Smooth muscle cell (in vitro differentiated cells): ENCODE data around the gene TTYH1. TPM values are rescaled to one million over a fixed set of nuclear protein-coding genes. Genes with fewer than 3 reads are reported as not detected.

Experiments used
- polyA plus RNA-seq: library from polyadenylated mRNA; unstranded; fragments of >200 nt; fragmentation: Nextera tagmentation; extraction: Ambion mirVana; gene quantifications from 2 replicates; pipeline ENCODE4 v1.2.1, GENCODE V29; 2016
- small RNA-seq: library from RNA; depleted of rRNA; stranded (forward); fragments of <200 nt; gene quantifications from one replicate; pipeline ENCODE3, GENCODE V24; 2014
- total RNA-seq: library from RNA; depleted of rRNA; stranded (reverse); fragments of >200 nt; gene quantifications from 2 replicates; pipeline ENCODE4 v1.2.3, GENCODE V29; 2014

The TTYH1 gene
- total and polyA plus RNA-seq, 2 experiments from 2014 or later: 0.40 to 0.65 TPM

Small RNAs within 50 kb of the gene (small RNA-seq; reads per million reads assigned to genes)
- 0.16 reads per million for gene AC245884.3

Other genes with a start within 250 kb of the TTYH1 start
- 5.9 and 7.3 TPM in 2 replicates for gene TMC4, start 242.3 kb upstream of the TTYH1 start, total RNA-seq
- 6.7 and 28.0 TPM in 2 replicates for gene TMC4, start 242.3 kb upstream of the TTYH1 start, polyA plus RNA-seq
- 76.8 and 110 TPM in 2 replicates for gene MBOAT7, start 225.9 kb upstream of the TTYH1 start, total RNA-seq
- gene MBOAT7, start 225.9 kb upstream of the TTYH1 start, polyA plus RNA-seq: 106 and 195 TPM in 2 replicates
- 45.8 and 53.7 TPM in 2 replicates for gene TSEN34, start 224.2 kb upstream of the TTYH1 start, total RNA-seq
- 79.5 and 91.7 TPM in 2 replicates for gene TSEN34, start 224.2 kb upstream of the TTYH1 start, polyA plus RNA-seq
- gene RPS9, start 214.6 kb upstream of the TTYH1 start, total RNA-seq: 1,047 and 1,149 TPM in 2 replicates
- gene RPS9, start 214.6 kb upstream of the TTYH1 start, polyA plus RNA-seq: 347 and 352 TPM in 2 replicates
- not detected in 2 replicates for gene LILRB3, start 192.5 kb upstream of the TTYH1 start, total RNA-seq
- 0.06 and 0.70 TPM in 2 replicates for gene LILRB3, start 192.5 kb upstream of the TTYH1 start, polyA plus RNA-seq
- gene LILRA6, start 172.7 kb upstream of the TTYH1 start, total RNA-seq: not detected in 2 replicates
- gene LILRA6, start 172.7 kb upstream of the TTYH1 start, polyA plus RNA-seq: not detected in 2 replicates
- not detected in 2 replicates for gene LILRB5, start 158.2 kb upstream of the TTYH1 start, total RNA-seq
- gene LILRB5, start 158.2 kb upstream of the TTYH1 start, polyA plus RNA-seq: not detected in 2 replicates
- gene LILRB2, start 134.4 kb upstream of the TTYH1 start, total RNA-seq: not detected in 2 replicates
- not detected in 2 replicates for gene LILRB2, start 134.4 kb upstream of the TTYH1 start, polyA plus RNA-seq
- gene LILRA5, start 102.3 kb upstream of the TTYH1 start, total RNA-seq: not detected in 2 replicates
- gene LILRA5, start 102.3 kb upstream of the TTYH1 start, polyA plus RNA-seq: not detected in 2 replicates
- gene LILRA4, start 76.3 kb upstream of the TTYH1 start, total RNA-seq: not detected in 2 replicates
- gene LILRA4, start 76.3 kb upstream of the TTYH1 start, polyA plus RNA-seq: not detected in 2 replicates
- not detected in 2 replicates for gene LAIR1, start 50.5 kb upstream of the TTYH1 start, total RNA-seq
- gene LAIR1, start 50.5 kb upstream of the TTYH1 start, polyA plus RNA-seq: not detected in 2 replicates
- 32.9 and 39.2 TPM in 2 replicates for gene LENG8, start 33.7 kb downstream of the TTYH1 start, total RNA-seq
- 27.6 and 60.1 TPM in 2 replicates for gene LENG8, start 33.7 kb downstream of the TTYH1 start, polyA plus RNA-seq
- 1.7 and 4.1 TPM in 2 replicates for gene LENG9, start 48.3 kb downstream of the TTYH1 start, total RNA-seq
- gene LENG9, start 48.3 kb downstream of the TTYH1 start, polyA plus RNA-seq: 0.57 and 1.3 TPM in 2 replicates
- gene CDC42EP5, start 57.8 kb downstream of the TTYH1 start, total RNA-seq: 33.6 and 74.0 TPM in 2 replicates
- 94.1 and 99.8 TPM in 2 replicates for gene CDC42EP5, start 57.8 kb downstream of the TTYH1 start, polyA plus RNA-seq
- not detected in 2 replicates for gene LAIR2, start 87.4 kb downstream of the TTYH1 start, total RNA-seq
- not detected in 2 replicates for gene LAIR2, start 87.4 kb downstream of the TTYH1 start, polyA plus RNA-seq
- gene LILRA2, start 158.3 kb downstream of the TTYH1 start, total RNA-seq: not detected in 2 replicates
- not detected in 2 replicates for gene LILRA2, start 158.3 kb downstream of the TTYH1 start, polyA plus RNA-seq
- gene LILRA1, start 178.2 kb downstream of the TTYH1 start, total RNA-seq: not detected in 2 replicates
- gene LILRA1, start 178.2 kb downstream of the TTYH1 start, polyA plus RNA-seq: not detected in 2 replicates
- gene LILRB1, start 215.0 kb downstream of the TTYH1 start, total RNA-seq: not detected in 2 replicates
- not detected in 2 replicates for gene LILRB1, start 215.0 kb downstream of the TTYH1 start, polyA plus RNA-seq
- gene LILRB4, start 247.5 kb downstream of the TTYH1 start, total RNA-seq: not detected in 2 replicates
- gene LILRB4, start 247.5 kb downstream of the TTYH1 start, polyA plus RNA-seq: not detected in 2 replicates